Nephron progenitor cell (in vitro differentiated cells): ENCODE measurements around the gene MIOS.

ENCODE experiments used
- DNase-seq: peaks from one replicate; pipeline ENCODE4 v3.0.0; 2021
- H3K27ac Mint-ChIP-seq: 2 replicates; pipeline ENCODE4 v1.8.0; 2021; ENCODE audit warnings: mild to moderate bottlenecking, moderate library complexity, mixed read lengths
- H3K27me3 Mint-ChIP-seq: 2 replicates; pipeline ENCODE4 v1.8.0; 2021; ENCODE audit warnings: mild to moderate bottlenecking, low read depth, mixed read lengths; ENCODE audit not compliant: poor library complexity
- H3K36me3 Mint-ChIP-seq: 2 replicates; pipeline ENCODE4 v1.8.0; 2021; ENCODE audit warnings: low read depth, mixed read lengths
- H3K4me1 Mint-ChIP-seq: 2 replicates; pipeline ENCODE4 v1.8.0; 2021; ENCODE audit warnings: mixed read lengths
- H3K4me3 Mint-ChIP-seq: 2 replicates; pipeline ENCODE4 v1.8.0; 2021; ENCODE audit warnings: mild to moderate bottlenecking, moderate library complexity, mixed read lengths
- H3K9me3 Mint-ChIP-seq: 2 replicates; pipeline ENCODE4 v1.8.0; 2021; ENCODE audit warnings: mild to moderate bottlenecking, moderate library complexity, mixed read lengths
- CTCF ChIP-seq: fragments of 200-600 bp; sonication (generic); IDR thresholded peaks from 2 replicates; pipeline ENCODE4 v1.5.0; 2021; ENCODE audit warnings: antibody characterized with exemption

The MIOS gene

GRCh38 chr7:7585241-7585928, 18.7 kb downstream of the MIOS start:
- Mint-ChIP-seq H3K4me3 (no peak overlapping the region), H3K27me3 (peaks cover 4% of the 10 kb centered on the region), H3K9me3 (no peaks in the 10 kb centered on the region), H3K27ac (no peak overlapping the region), H3K36me3 (peaks cover 17% of the 10 kb centered on the region), H3K4me1 (no peaks in the 10 kb centered on the region)
- TF ChIP-seq CTCF = no peak
- no peak for DNase-seq

GRCh38 chr7:7595451-7595850, 28.8 kb downstream of the MIOS start:
- H3K9me3 Mint-ChIP-seq = peaks cover 27% of the 10 kb centered on the region
- peaks cover 87% of the 10 kb centered on the region for H3K36me3 Mint-ChIP-seq
- no peaks in the 10 kb centered on the region for H3K4me1 Mint-ChIP-seq
- TF ChIP-seq CTCF = no peak
- no peak overlapping the region for H3K4me3 Mint-ChIP-seq
- H3K27me3 Mint-ChIP-seq = no peaks in the 10 kb centered on the region
- no peak overlapping the region for H3K27ac Mint-ChIP-seq
- no peak for DNase-seq

- peaks cover 34% of the 10 kb centered on the region for H3K9me3 Mint-ChIP-seq
- H3K27ac Mint-ChIP-seq = no peak overlapping the region
- H3K27me3 Mint-ChIP-seq = no peaks in the 10 kb centered on the region
- no peak for TF ChIP-seq CTCF
- H3K4me1 Mint-ChIP-seq = no peaks in the 10 kb centered on the region
- DNase-seq = no peak
- peaks cover 87% of the 10 kb centered on the region for H3K36me3 Mint-ChIP-seq
- no peak overlapping the region for H3K4me3 Mint-ChIP-seq
Observed at GRCh38 chr7:7596176-7596575, 29.5 kb downstream of the MIOS start.

- DNase-seq = no peak
- no peak for TF ChIP-seq CTCF
- H3K9me3 Mint-ChIP-seq = peaks cover 7% of the 10 kb centered on the region
- H3K27ac Mint-ChIP-seq = no peak overlapping the region
- peaks cover 5% of the 10 kb centered on the region for H3K36me3 Mint-ChIP-seq
- H3K4me3 Mint-ChIP-seq = no peak overlapping the region
- no peaks in the 10 kb centered on the region for H3K4me1 Mint-ChIP-seq
- H3K27me3 Mint-ChIP-seq = no peaks in the 10 kb centered on the region
Observed at GRCh38 chr7:7607010-7607409, 40.3 kb downstream of the MIOS start.

- Mint-ChIP-seq H3K36me3 (peaks cover 5% of the 10 kb centered on the region), H3K27me3 (no peaks in the 10 kb centered on the region), H3K4me1 (no peaks in the 10 kb centered on the region), H3K27ac (no peak overlapping the region), H3K9me3 (no peaks in the 10 kb centered on the region), H3K4me3 (no peak overlapping the region)
- no peak for TF ChIP-seq CTCF
- DNase-seq = no peak
Observed at GRCh38 chr7:7609330-7609729, 42.6 kb downstream of the MIOS start.

- no peaks in the 10 kb centered on the region for H3K9me3 Mint-ChIP-seq
- peaks cover 4% of the 10 kb centered on the region for H3K36me3 Mint-ChIP-seq
- H3K4me3 Mint-ChIP-seq = no peak overlapping the region
- H3K27me3 Mint-ChIP-seq = no peaks in the 10 kb centered on the region
- H3K27ac Mint-ChIP-seq = no peak overlapping the region
- H3K4me1 Mint-ChIP-seq = no peaks in the 10 kb centered on the region
- no peak for DNase-seq
- TF ChIP-seq CTCF = no peak
Observed at GRCh38 chr7:7612519-7612918, 45.8 kb downstream of the MIOS start.
